Coronary artery (tissue), 2 donors: ENCODE measurements around the gene TMEM192.

ENCODE experiments used
- DNase-seq: peaks from one replicate; pipeline ENCODE4 v3.0.0-alpha.2; 2017; ENCODE audit warnings: low spot score
- H3K27ac ChIP-seq, 2 donors: fragments of 200-600 bp; sonication (generic); one replicate each; pipeline ENCODE4 v1.5.1; 2016 to 2019
- H3K4me3 ChIP-seq: fragments of 200-600 bp; sonication (generic); 2 replicates; pipeline ENCODE4 v1.5.1; 2016; ENCODE audit warnings: mild to moderate bottlenecking, moderate library complexity
- CTCF ChIP-seq: fragments of 200-600 bp; sonication (generic); IDR thresholded peaks from one replicate; pipeline ENCODE4 v1.5.1; 2019; ENCODE audit warnings: antibody characterized with exemption

TMEM192 gene

GRCh38 chr4:165070560-165070959 is 42.1 kb downstream of the TMEM192 start:
- no peak for DNase-seq
- Histone ChIP-seq H3K27ac (no peak overlapping the region), H3K4me3 (no peak overlapping the region)
- TF ChIP-seq CTCF = no peak

- no peak for DNase-seq
- no peak for TF ChIP-seq CTCF
These were observed 51.7 kb downstream of the TMEM192 start for GRCh38 chr4:165060938-165061337.

DNA sequence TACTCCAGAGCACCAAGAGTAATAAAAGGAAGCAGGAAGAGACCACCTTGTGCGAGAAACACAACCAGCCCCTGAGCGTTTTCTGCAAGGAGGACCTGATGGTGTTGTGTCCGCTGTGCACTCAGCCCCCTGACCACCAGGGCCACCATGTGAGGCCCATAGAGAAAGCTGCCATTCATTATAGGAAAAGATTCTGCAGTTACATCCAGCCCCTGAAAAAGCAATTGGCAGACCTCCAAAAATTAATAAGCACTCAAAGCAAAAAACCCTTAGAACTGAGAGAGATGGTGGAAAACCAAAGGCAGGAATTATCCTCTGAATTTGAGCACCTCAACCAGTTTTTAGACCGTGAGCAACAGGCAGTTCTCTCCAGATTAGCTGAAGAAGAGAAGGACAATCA is 53.3 kb downstream of the TMEM192 start:
- no peak overlapping the region for H3K4me3 ChIP-seq
- no peak for DNase-seq
- no peak for TF ChIP-seq CTCF
- H3K27ac ChIP-seq = no peak overlapping the region

More at GRCh38 chr4:165060938-165061337, 51.7 kb downstream of the TMEM192 start:
- Histone ChIP-seq H3K4me3 (no peak overlapping the region), H3K27ac (no peak overlapping the region)

DNA sequence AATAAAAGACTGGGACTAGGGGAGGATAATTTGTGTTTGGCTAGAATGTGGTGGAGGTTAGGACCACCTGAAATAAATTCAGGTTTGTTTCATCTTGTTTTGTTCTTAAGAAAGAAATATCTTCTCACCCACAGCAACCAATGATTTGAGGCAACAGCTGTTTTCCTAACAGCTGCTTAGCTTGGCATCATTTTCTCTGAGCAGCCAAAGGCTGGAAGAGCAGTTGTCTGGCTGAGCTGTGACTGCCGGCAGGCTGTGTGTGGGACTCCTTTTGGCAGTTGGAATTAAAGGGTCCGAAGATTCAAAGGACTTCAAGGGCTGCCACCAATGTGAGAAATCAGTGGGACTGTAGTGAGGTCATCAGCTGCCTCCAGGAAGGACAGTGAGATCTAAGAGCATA is 54.0 kb downstream of the TMEM192 start:
- no peak overlapping the region for H3K27ac ChIP-seq
- no peak for DNase-seq
- TF ChIP-seq CTCF = no peak
- no peak overlapping the region for H3K4me3 ChIP-seq

DNA sequence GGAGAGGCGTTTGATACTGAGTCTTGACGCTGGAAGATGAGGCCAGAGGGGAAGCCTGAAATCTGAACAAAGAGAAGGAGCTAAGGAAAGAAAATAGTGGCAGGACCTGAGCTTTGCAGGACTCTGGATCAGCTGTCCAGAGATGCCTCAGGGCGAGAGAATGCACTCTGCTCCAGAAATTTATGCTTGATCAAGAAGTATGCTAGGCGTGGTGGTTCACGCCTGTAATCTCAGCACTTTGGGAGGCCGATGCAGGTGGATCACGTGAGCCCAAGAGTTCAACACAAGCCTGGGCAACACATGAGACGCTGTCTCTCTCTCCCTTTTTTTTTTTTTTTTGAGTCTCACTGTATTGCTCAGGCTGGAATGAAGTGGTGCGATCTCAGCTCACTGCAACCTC is 57.1 kb downstream of the TMEM192 start:
- DNase-seq = no peak
- no peak for TF ChIP-seq CTCF
- H3K27ac ChIP-seq = no peak overlapping the region
- no peak overlapping the region for H3K4me3 ChIP-seq

- TF ChIP-seq CTCF = no peak
- DNase-seq = no peak
- no peak within 1 kb of the TSS for H3K4me3 ChIP-seq
- H3K27ac ChIP-seq = no peak within 1 kb of the TSS
These were observed 59.0 kb downstream of the TMEM192 start, which contains the start of gene TRIM75 for GRCh38 chr4:165053645-165054044. TSS of gene TRIM75 (plus strand) at chr4:165053866. CDS start at chr4:165059148, 5,282 bp downstream.

- H3K27ac ChIP-seq = no peak overlapping the region
- no peak for TF ChIP-seq CTCF
- H3K4me3 ChIP-seq = no peak overlapping the region
- DNase-seq = no peak
These were observed 60.0 kb downstream of the TMEM192 start for GRCh38 chr4:165052627-165053026.
